SU-DHL-6 (cell line): ENCODE data around the gene WDR48.

Source experiments
- CTCF ChIP-seq: fragments of 200-600 bp; sonication (generic); IDR thresholded peaks from one replicate; pipeline ENCODE4 v1.5.1; 2017; ENCODE audit warnings: antibody characterized with exemption, mild to moderate bottlenecking, low read length, moderate library complexity; ENCODE audit not compliant: insufficient read depth, poor library complexity, severe bottlenecking
- EZH2phosphoT487 ChIP-seq: fragments of 200-600 bp; sonication (generic), shearing (Covaris generic); conservative IDR thresholded peaks from 2 replicates; pipeline ENCODE4 v1.6.1; 2018; ENCODE audit warnings: mild to moderate bottlenecking, antibody characterized with exemption, low read length, moderate library complexity, mixed read lengths

DNA sequence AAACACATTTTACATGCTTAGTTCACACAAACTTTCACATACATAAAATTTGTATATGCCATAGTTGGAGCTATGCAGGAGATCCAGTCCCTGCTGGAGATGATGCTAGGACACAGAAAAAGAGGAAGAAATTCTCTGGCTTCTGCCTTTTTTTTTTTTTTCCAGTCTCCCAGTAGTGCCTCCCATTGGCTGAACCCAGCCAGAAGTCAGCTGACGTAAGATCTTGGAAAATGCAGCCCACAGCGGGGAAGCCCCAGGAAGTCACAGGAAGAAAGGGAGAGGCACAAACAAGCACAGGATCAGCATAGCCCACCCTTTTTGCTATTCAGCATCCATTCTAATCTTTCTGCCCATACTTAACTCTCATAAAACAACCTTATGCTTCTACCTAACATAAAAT is 38.5 kb upstream of the WDR48 start:
- TF ChIP-seq CTCF (no peak), EZH2phosphoT487 (no peak)
